WERI-Rb-1 (cell line): Measurements from ENCODE around the gene SLC39A1.

Source experiments
- DNase-seq: peaks from one replicate; pipeline ENCODE4 v3.0.0-alpha.2; 2020
- H3K27ac ChIP-seq: fragments of 250-450 bp; sonication (Bioruptor Pico); 2 replicates; pipeline ENCODE4 v1.5.1; 2020; ENCODE audit warnings: mild to moderate bottlenecking, moderate library complexity
- H3K27me3 ChIP-seq: fragments of 250-450 bp; sonication (Bioruptor Pico); 2 replicates; pipeline ENCODE4 v1.5.1; 2021; ENCODE audit warnings: mild to moderate bottlenecking, low read depth, moderate library complexity; ENCODE audit not compliant: insufficient read depth, severe bottlenecking
- H3K36me3 ChIP-seq: fragments of 250-450 bp; sonication (Bioruptor Pico); 2 replicates; pipeline ENCODE4 v1.5.1; 2020; ENCODE audit warnings: mild to moderate bottlenecking, moderate library complexity
- H3K4me3 ChIP-seq: 2 replicates; pipeline ENCODE4 v1.5.1; 2011; ENCODE audit warnings: low read depth, mild to moderate bottlenecking, control low read depth, low read length
- H3K9me3 ChIP-seq: fragments of 250-450 bp; sonication (Bioruptor Pico); 2 replicates; pipeline ENCODE4 v1.5.1; 2021; ENCODE audit warnings: mild to moderate bottlenecking, moderate library complexity; ENCODE audit not compliant: severe bottlenecking
- CTCF ChIP-seq: IDR thresholded peaks from 2 replicates; pipeline ENCODE4 v1.5.1; 2011; ENCODE audit warnings: low read depth, mild to moderate bottlenecking, control low read depth, inconsistent platforms, low read length

The SLC39A1 gene

GRCh38 chr1:153977250-153978240 lies 14.2 kb upstream of the SLC39A1 start, which contains the start of gene JTB:
JTB (minus strand) TSS chr1:153977674; CDS start chr1:153977252, 422 bp downstream.
- DNase-seq, result peak; percentile 99
- Histone ChIP-seq H3K4me3 (peak within 1 kb of the TSS; percentile 83), H3K9me3 (no peaks in the 10 kb centered on the region), H3K27ac (peak within 1 kb of the TSS; percentile 95), H3K27me3 (no peaks in the 10 kb centered on the region), H3K36me3 (peaks cover 39% of the 10 kb centered on the region)
- peak; percentile 23; the same call in 1 of the 2 replicates for TF ChIP-seq CTCF

- peak overlapping the region; percentile 83 for H3K4me3 ChIP-seq
- H3K27ac ChIP-seq, result peak overlapping the region; percentile 95
- H3K36me3 ChIP-seq, result peaks cover 46% of the 10 kb centered on the region
Observed at GRCh38 chr1:153976819-153977249, 13.5 kb upstream of the SLC39A1 start.

GRCh38 chr1:153973525-153973924 lies 10.2 kb upstream of the SLC39A1 start:
- no peaks in the 10 kb centered on the region for H3K9me3 ChIP-seq
- H3K4me3 ChIP-seq, result no peak overlapping the region
- no peaks in the 10 kb centered on the region for H3K27me3 ChIP-seq
- no peak for DNase-seq
- TF ChIP-seq CTCF, result no peak
- H3K27ac ChIP-seq, result no peak overlapping the region
- H3K36me3 ChIP-seq, result peaks cover 59% of the 10 kb centered on the region

More at GRCh38 chr1:153976819-153977249, 13.5 kb upstream of the SLC39A1 start:
- no peaks in the 10 kb centered on the region for H3K27me3 ChIP-seq
- no peak for TF ChIP-seq CTCF
- DNase-seq, result no peak
- no peaks in the 10 kb centered on the region for H3K9me3 ChIP-seq

- H3K27me3 ChIP-seq, result no peaks in the 10 kb centered on the region
- H3K4me3 ChIP-seq, result no peak overlapping the region
- TF ChIP-seq CTCF, result no peak
- H3K36me3 ChIP-seq, result peaks cover 59% of the 10 kb centered on the region
- no peak for DNase-seq
- H3K27ac ChIP-seq, result no peak overlapping the region
- no peaks in the 10 kb centered on the region for H3K9me3 ChIP-seq
Observed at GRCh38 chr1:153973071-153973470, 9.7 kb upstream of the SLC39A1 start.

GRCh38 chr1:153970346-153970745 lies 7.0 kb upstream of the SLC39A1 start:
- peaks cover 62% of the 10 kb centered on the region for H3K36me3 ChIP-seq
- DNase-seq, result no peak
- no peak overlapping the region for H3K27ac ChIP-seq
- H3K4me3 ChIP-seq, result no peak overlapping the region
- no peaks in the 10 kb centered on the region for H3K27me3 ChIP-seq
- no peaks in the 10 kb centered on the region for H3K9me3 ChIP-seq
- TF ChIP-seq CTCF, result no peak
